HepG2 (cell line): ENCODE results near the gene LOXL3. TPM values are rescaled to one million over a fixed set of nuclear protein-coding genes. Genes with fewer than 3 reads are reported as not detected.

Source experiments
- AHDC1 ChIP-seq: sonication (generic); formaldehyde crosslinking; IDR thresholded peaks from 2 replicates; pipeline ENCODE4 v1.5.1; 2020; ENCODE audit warnings: mild to moderate bottlenecking, missing genetic modification reagents, borderline replicate concordance
- ARHGAP35 ChIP-seq: sonication (generic); formaldehyde crosslinking; IDR thresholded peaks from 2 replicates; pipeline ENCODE4 v1.9.0; 2022; ENCODE audit warnings: mild to moderate bottlenecking, inconsistent platforms, moderate library complexity, missing genetic modification reagents, borderline replicate concordance
- DDIT3 ChIP-seq: sonication (generic); formaldehyde crosslinking; IDR thresholded peaks from 2 replicates; pipeline ENCODE4 v1.4.0; 2020; ENCODE audit warnings: mild to moderate bottlenecking, missing genetic modification reagents
- GPN1 ChIP-seq: sonication (generic); formaldehyde crosslinking; IDR thresholded peaks from 2 replicates; pipeline ENCODE4 v1.5.1; 2020; ENCODE audit warnings: missing genetic modification reagents, borderline replicate concordance
- HOXD1 ChIP-seq: sonication (generic); formaldehyde crosslinking; IDR thresholded peaks from 2 replicates; pipeline ENCODE4 v1.5.0; 2020; ENCODE audit warnings: missing genetic modification reagents
- IKZF4 ChIP-seq: sonication (generic); formaldehyde crosslinking; IDR thresholded peaks from 2 replicates; pipeline ENCODE4 v1.5.1; 2020; ENCODE audit warnings: borderline replicate concordance, mild to moderate bottlenecking, low read depth, missing genetic modification reagents; ENCODE audit errors: not compliant biosample characterization
- KLF12 ChIP-seq: sonication (generic); formaldehyde crosslinking; IDR thresholded peaks from 2 replicates; pipeline ENCODE4 v1.4.0; 2020; ENCODE audit warnings: missing genetic modification reagents, borderline replicate concordance
- PCBP2 ChIP-seq: fragments of 200-400 bp; formaldehyde crosslinking; optimal IDR thresholded peaks from 2 replicates; pipeline ENCODE3; 2018; ENCODE audit warnings: low read length, low read depth; ENCODE audit not compliant: poor library complexity, severe bottlenecking
- REPIN1 ChIP-seq: sonication (generic); formaldehyde crosslinking; IDR thresholded peaks from 2 replicates; pipeline ENCODE4 v1.8.0; 2022; ENCODE audit warnings: missing genetic modification reagents, low read depth, mild to moderate bottlenecking, borderline replicate concordance
- SMAD9 ChIP-seq: sonication (generic); formaldehyde crosslinking; IDR thresholded peaks from 2 replicates; pipeline ENCODE4 v1.5.1; 2020; ENCODE audit warnings: mild to moderate bottlenecking, missing genetic modification reagents
- SNAI1 ChIP-seq: sonication (generic); formaldehyde crosslinking; IDR thresholded peaks from 2 replicates; pipeline ENCODE4 v1.5.0; 2020; ENCODE audit warnings: mild to moderate bottlenecking, missing genetic modification reagents, borderline replicate concordance
- SRF ChIP-seq: IDR thresholded peaks from 2 replicates; pipeline ENCODE4 v1.6.1; 2011; ENCODE audit warnings: mild to moderate bottlenecking, low read depth, low read length, moderate library complexity
- TOPORS ChIP-seq: sonication (generic); formaldehyde crosslinking; IDR thresholded peaks from 2 replicates; pipeline ENCODE4 v1.8.0; 2023; ENCODE audit warnings: mild to moderate bottlenecking, missing genetic modification reagents
- TRIM24 ChIP-seq: sonication (generic); formaldehyde crosslinking; IDR thresholded peaks from 2 replicates; pipeline ENCODE4 v1.8.0; 2022; ENCODE audit warnings: mild to moderate bottlenecking, missing genetic modification reagents
- ZNF121 ChIP-seq: sonication (generic); formaldehyde crosslinking; IDR thresholded peaks from 2 replicates; pipeline ENCODE4 v1.5.0; 2020; ENCODE audit warnings: mild to moderate bottlenecking, missing genetic modification reagents
- ZNF232 ChIP-seq: sonication (generic); formaldehyde crosslinking; IDR thresholded peaks from 2 replicates; pipeline ENCODE4 v1.4.0; 2020; ENCODE audit warnings: missing genetic modification reagents, borderline replicate concordance
- ZNF558 ChIP-seq: sonication (generic); formaldehyde crosslinking; IDR thresholded peaks from 2 replicates; pipeline ENCODE4 v1.9.0; 2022; ENCODE audit warnings: mild to moderate bottlenecking, missing genetic modification reagents, borderline replicate concordance
- ZNF572 ChIP-seq: sonication (generic); formaldehyde crosslinking; IDR thresholded peaks from 2 replicates; pipeline ENCODE4 v1.5.1; 2020; ENCODE audit warnings: mild to moderate bottlenecking, missing genetic modification reagents
- ZNF788 ChIP-seq: sonication (generic); formaldehyde crosslinking; IDR thresholded peaks from 2 replicates; pipeline ENCODE4 v1.5.0; 2020; ENCODE audit warnings: mild to moderate bottlenecking, missing genetic modification reagents, borderline replicate concordance
- ZNF839 ChIP-seq: sonication (generic); formaldehyde crosslinking; IDR thresholded peaks from 2 replicates; pipeline ENCODE4 v1.4.0; 2020; ENCODE audit warnings: missing genetic modification reagents, mild to moderate bottlenecking, borderline replicate concordance
- polyA plus RNA-seq, 8 experiments: library from polyadenylated mRNA; depleted of rRNA in 3 of 8; stranded (reverse) in 7 of 8; unstranded in 1 of 8; fragments of >200 nt; fragmentation: Illumina TruSeq in 4 of 8; extraction: Trizol in 4 of 8; gene quantifications; 2 replicates each; pipeline versions ENCODE4 v1.2.1 to v1.2.3, GENCODE V29; 2011 to 2016; ENCODE audit warnings: low read depth in 4 of 8, missing spikeins in 1 of 8, mixed read lengths in 1 of 8; ENCODE audit not compliant: insufficient read depth in 1 of 8
- total RNA-seq, 5 experiments: library from RNA; depleted of rRNA; stranded (reverse); fragments of >200 nt; fragmentation: Illumina TruSeq; extraction: Trizol; gene quantifications; 2 replicates each; pipeline ENCODE4 v1.2.3, GENCODE V29; 2016; ENCODE audit warnings: low read depth in 1 of 5
- TF ChIP-seq, protein P1 (sequence below): sonication (generic); formaldehyde crosslinking; IDR thresholded peaks from 2 replicates; pipeline ENCODE4 v1.5.0; 2020; ENCODE audit warnings: missing genetic modification reagents

The LOXL3 gene
- total and polyA plus RNA-seq, 2 of the 13 experiments (the other 11 are each of a cell fraction or from before 2014, with no cell fraction given) = 0.55 to 6.5 TPM

DNA sequence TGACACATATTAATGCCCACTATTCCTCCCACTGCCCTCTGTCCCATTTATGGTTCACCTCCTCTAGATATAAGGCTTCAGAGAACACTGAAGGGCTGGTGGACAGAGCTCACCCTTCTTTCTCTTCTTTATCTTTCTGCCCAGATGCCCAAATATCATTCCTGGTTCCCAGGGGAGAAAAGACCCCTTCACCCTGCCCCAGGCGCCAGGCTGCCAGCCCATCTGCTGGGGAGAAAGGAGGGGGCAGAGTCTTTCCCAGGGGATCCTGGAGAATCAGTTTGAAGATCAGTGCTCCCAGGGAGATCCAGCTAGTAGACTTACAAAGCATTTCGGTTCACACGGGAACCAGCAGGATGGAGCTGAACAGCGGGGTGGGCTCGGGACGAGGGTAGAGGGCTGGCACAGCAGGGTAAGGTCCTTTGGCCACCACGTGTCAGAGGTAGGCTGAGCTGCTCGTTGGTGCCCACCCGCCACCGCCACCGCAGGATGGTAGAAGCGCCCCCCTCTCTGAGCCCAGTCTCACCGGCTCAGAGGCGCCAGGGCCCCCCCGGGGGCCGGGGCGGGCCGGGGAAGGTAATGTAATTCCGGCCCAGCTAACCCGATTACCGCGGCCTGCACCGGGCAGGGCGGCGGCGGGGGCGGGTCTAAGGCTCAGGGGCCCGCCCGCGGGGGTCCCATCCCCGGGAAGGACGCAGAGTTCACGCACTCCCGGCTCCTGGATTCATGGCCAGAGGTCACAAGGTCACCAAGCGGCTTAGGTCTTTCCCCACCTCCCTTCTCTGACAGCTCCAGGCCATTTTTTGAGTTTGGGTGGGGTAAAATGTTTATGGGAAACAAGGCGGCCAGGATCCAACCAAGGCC lies 40.8 kb downstream of the LOXL3 start (continued):
- TF ChIP-seq AHDC1 (CRISPR knock-in tag) (no peak), ZNF839 (CRISPR knock-in tag) (0 out of 2 replicates have a peak, but pooled peaks have one; percentile 36), PCBP2 (no peak), SNAI1 (CRISPR knock-in tag) (no peak), ZNF121 (no peak; the same call in 1 of the 2 replicates), KLF12 (CRISPR knock-in tag) (no peak), DDIT3 (CRISPR knock-in tag) (no peak), ZNF572 (CRISPR knock-in tag) (no peak), HOXD1 (no peak), SRF (no peak), ZNF232 (CRISPR knock-in tag) (no peak), ZNF788 (CRISPR knock-in tag) (no peak), SMAD9 (CRISPR knock-in tag) (no peak), ARHGAP35 (CRISPR knock-in tag) (peak; percentile 32; the same call in 1 of the 2 replicates), GPN1 (no peak), ZNF558 (CRISPR knock-in tag) (no peak), REPIN1 (CRISPR knock-in tag) (no peak; the same call in 1 of the 2 replicates), TRIM24 (no peak), IKZF4 (CRISPR knock-in tag) (no peak), TOPORS (CRISPR knock-in tag) (no peak)
- TF ChIP-seq, protein P1, sequence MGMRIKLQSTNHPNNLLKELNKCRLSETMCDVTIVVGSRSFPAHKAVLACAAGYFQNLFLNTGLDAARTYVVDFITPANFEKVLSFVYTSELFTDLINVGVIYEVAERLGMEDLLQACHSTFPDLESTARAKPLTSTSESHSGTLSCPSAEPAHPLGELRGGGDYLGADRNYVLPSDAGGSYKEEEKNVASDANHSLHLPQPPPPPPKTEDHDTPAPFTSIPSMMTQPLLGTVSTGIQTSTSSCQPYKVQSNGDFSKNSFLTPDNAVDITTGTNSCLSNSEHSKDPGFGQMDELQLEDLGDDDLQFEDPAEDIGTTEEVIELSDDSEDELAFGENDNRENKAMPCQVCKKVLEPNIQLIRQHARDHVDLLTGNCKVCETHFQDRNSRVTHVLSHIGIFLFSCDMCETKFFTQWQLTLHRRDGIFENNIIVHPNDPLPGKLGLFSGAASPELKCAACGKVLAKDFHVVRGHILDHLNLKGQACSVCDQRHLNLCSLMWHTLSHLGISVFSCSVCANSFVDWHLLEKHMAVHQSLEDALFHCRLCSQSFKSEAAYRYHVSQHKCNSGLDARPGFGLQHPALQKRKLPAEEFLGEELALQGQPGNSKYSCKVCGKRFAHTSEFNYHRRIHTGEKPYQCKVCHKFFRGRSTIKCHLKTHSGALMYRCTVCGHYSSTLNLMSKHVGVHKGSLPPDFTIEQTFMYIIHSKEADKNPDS = no peak
